GM18517 (cell line): ENCODE data around the gene PROKR1.
"Not testable (repeated sequence)": the region's sequence is repeated elsewhere in the genome, so short reads cannot be mapped to it uniquely, and the experiment has no call there.

Experiments
- ATAC-seq: cut with Tn5 transposase; IDR thresholded peaks from one replicate; pipeline ENCODE4 v1.9.1; 2021; ENCODE audit warnings: mild to moderate bottlenecking, moderate library complexity; ENCODE audit not compliant: unreplicated experiment

Gene PROKR1

DNA sequence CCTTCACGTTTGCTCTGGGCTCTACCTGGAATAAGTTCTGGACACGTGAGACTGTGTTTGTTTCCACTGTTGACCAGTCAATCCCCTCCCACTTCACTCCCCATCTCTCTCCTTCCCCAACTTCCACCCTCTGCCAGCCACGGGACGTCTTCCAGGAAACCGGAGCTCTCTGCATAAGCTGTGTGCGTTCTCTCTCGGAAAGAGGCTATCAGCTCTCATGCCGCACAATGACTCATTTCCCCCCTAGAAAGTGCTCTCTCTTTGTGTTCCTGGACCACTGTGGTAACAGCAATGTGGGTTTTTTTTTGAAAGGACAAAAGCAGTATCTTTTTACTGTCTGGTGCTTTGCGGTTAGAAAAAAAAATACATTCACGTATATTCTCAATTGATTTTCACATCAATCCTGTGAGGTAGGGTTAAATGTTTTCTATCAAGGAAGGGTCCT is 10.2 kb downstream of the PROKR1 start:
- ATAC-seq, result peak; percentile 76

DNA sequence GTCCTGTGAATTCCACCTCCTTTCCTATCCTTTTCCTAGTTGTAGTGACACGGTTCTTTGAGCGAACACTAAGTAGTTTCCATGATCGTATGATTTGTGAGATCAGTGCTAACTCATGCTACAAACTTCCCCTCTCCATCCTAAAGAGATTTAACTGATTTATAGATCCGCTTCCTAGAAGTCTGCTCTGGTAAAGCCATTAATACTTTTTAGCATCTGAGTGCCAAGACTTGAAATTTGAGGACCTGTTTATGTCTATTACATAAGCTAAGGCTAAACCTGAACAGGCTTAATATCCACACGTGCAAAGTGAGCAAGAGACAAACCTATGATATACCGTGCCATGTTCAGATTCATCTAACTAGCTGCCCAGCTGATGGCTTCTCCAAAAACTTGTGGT is 14.9 kb downstream of the PROKR1 start:
- ATAC-seq, result no peak

GRCh38 chr2:68659081-68659480 is 15.7 kb downstream of the PROKR1 start:
- no peak for ATAC-seq

GRCh38 chr2:68660658-68661057 is 17.3 kb downstream of the PROKR1 start:
- ATAC-seq, result no peak

- no peak for ATAC-seq
Observed at GRCh38 chr2:68662466-68662865, 19.1 kb downstream of the PROKR1 start.

- ATAC-seq, result no peak
Observed at GRCh38 chr2:68663371-68664156, 20.2 kb downstream of the PROKR1 start.

- no peak for ATAC-seq
Observed at GRCh38 chr2:68667371-68667770, 24.0 kb downstream of the PROKR1 start.

DNA sequence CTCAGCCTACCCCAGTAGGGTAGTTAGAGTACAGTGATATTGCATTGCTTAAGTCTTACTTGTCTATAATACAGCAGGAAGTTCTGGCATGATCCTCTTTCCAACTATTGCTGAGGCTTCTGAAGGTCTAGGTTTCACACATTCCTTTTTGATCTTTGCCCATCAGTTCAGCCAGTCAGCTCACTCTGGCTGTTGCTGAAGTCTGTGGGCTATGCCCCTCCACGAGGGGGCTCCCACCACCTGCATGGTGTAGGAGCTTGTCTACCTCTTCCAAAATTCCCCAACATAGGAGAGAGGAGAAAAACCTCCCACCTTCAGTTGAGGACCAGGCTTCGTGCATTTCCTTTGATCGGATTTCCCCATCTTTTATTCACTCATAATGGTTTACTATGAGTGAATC is 26.3 kb downstream of the PROKR1 start:
- ATAC-seq, result no peak

GRCh38 chr2:68671961-68672360 is 28.6 kb downstream of the PROKR1 start:
- no peak for ATAC-seq

GRCh38 chr2:68673631-68674030 is 30.3 kb downstream of the PROKR1 start:
- ATAC-seq, result no peak

- no peak for ATAC-seq
Observed at GRCh38 chr2:68675470-68675869, 32.1 kb downstream of the PROKR1 start.

- ATAC-seq, result not testable (repeated sequence)
Observed at GRCh38 chr2:68677837-68678236, 34.5 kb downstream of the PROKR1 start.

GRCh38 chr2:68679166-68679916 is 36.0 kb downstream of the PROKR1 start:
- ATAC-seq, result not testable (repeated sequence)

GRCh38 chr2:68679917-68680267 is 36.5 kb downstream of the PROKR1 start:
- ATAC-seq, result not testable (repeated sequence)

- ATAC-seq, result no peak
Observed at GRCh38 chr2:68684197-68684596, 40.8 kb downstream of the PROKR1 start.

- no peak for ATAC-seq
Observed at GRCh38 chr2:68686178-68686577, 42.8 kb downstream of the PROKR1 start.

- no peak for ATAC-seq
Observed at GRCh38 chr2:68687018-68687417, 43.6 kb downstream of the PROKR1 start.

DNA sequence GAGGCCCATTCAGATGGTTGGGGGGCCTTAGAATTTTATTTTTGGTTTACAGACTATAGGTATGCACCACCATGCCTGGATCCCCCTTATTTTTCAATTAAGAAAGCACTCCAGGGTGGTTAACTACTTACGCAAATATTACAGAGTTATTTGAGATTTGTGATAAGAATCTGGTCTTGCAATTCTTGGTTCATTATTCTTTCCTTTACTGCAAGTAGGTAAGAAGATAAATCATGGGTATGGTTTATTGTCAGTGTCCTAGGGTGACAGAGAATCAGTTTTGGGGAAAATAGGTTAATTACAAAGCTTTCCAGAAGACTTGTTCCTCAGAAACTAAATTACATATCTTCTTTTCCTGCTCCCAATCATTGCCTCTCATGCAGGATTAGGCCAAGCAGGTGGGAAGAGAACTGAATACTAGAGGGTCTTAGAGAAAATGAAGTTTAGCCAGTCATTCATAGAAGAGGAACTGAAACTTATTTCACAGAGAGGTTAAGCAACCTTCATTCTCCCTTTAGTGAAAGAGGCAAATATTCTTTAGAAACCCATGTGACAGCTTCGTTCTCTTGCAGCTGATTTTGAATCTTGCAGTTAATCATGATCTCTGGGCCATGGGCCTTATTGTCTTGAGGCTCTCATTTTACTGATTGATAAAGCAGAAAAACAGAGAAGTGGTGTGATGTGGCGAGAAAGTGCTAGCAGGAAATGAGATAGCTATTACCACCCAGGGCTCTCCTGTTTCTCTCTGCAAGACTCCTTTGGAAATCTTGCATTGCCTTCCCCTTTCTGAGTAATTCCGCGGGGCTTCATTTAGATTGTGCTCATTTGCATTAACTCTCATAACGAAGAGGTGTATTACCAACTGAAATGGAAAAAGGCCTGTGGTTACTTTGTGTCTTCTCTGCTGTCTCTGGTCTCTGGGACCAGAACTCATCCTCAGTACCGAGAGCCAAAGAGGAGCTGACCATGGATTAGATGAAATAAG is 46.5 kb downstream of the PROKR1 start:
- ATAC-seq, result peak; percentile 95

DNA sequence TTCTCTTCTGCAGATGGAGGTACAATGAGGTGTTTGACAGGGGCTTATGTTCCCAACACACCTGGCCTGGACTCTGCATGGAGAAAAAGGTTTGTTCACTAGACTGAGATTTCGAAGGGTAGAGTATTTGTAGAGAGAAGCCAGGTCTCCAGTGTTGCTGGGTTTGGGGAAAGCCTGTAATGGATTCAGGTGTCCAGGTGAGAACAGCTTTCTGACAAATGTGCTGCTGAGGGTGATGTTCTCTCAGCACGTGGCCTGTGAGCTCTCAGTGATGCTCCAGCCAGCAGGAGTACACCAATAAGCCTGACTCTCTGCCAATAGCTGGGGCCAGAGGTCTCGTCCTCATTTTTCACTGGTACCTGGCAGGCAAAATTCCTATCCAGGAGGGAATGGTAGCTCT is 47.5 kb downstream of the PROKR1 start:
- no peak for ATAC-seq

DNA sequence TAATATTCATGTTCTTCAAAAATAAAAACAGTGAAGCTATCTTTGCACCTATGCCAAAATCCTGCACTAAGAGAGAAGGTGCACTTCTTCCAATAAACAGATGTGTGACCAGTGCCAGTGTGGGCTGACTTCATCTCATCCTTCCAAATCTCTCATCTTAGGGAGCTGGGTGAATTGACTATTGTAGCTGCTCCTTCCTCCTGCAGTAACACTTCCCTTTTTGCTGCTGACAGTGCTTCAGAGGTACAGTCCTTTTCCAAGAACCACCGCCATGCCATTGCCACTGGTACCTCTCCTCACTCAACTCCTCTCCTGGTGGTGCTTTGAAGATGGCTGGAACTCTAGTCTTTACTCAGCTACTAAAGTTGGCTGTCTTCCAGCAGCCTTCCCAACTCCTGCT is 49.1 kb downstream of the PROKR1 start:
- ATAC-seq, result no peak

GRCh38 chr2:68693951-68694350 is 50.6 kb downstream of the PROKR1 start:
- ATAC-seq, result no peak
